NCI-H510A treated with DMSO at 0.1 percent for 48 hours (cell line): ENCODE data around the gene MEI1.
"Not testable (repeated sequence)": the region's sequence is repeated elsewhere in the genome, so short reads cannot be mapped to it uniquely, and the experiment has no call there.

Experiments used
- DNase-seq: peaks from one replicate; lab custom pipeline; 2025; lab: John Stamatoyannopoulos, UW

Gene MEI1

DNA sequence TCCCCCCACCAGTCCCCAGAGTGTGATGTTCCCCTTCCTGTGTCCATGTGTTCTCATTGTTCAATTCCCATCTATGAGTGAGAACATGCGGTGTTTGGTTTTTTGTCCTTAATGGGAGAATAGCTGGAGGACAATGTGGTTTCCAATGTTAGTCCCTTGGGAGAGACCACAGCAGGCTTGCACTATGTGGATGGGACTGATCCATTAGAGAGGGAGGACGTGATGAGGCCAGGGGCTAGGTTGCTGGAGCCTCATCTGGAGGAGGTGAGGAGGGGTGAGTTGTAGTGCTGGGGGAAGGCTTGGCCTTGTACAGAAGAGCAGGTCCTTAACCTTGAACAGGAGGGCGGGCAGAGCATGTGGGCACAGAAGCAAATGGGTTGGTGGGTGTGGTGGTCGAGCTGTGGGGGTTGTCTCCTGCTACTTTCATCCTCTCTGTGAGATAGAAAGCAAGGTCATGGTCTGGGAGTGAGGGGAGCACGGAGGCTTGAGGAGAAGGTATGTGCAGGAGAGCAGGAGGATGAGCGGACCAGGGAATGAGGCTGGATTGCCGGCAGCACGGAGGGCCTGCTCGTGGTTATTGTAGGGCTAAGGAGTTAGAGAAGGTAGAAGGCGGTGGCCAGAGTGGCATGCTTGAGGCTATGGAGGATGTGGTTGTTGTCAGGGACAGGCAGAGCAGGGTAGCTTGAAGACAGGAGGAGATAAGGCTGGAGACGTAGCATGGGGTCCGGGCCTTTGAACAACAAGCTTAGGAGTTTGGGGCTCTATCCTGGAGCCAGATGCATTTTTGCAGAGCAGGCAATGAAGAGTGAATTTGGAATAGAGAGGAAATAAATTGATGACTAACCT is 122.4 kb downstream of the MEI1 start:
- DNase-seq = no peak

DNA sequence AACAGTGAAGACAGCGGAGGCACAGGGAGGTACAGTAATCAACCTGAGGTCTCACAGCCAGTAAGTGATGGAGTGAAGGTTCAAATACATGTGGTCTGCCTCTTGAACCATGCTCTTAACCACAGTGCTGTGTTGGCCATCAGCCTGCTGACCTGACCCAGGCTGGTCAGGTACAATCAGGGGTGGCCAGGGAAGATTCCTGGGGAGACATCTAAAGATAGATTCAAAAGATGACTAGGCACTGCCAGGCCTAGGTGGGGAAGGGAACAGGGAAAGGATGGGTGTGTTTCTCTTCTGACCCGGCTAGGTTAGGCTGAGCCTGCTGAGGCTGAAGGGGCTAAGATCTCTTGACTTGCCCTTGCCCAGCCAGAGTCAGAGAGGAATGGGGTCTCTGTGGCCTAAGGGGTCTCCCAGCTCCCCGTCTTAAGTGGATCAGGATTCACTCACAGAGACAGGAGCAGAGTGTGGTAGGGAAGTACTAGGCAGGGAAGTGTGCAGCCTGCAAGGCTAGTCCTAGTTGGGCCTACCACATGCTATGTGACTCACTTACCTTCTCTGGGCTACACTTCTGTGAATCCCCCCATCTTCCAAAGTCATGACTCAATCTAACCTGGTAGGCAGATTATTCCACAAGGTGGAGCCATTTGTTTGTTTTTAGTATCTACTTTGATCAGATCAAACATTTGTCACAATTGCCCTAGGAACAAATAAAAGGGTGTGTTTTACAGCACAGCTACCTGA is 123.2 kb downstream of the MEI1 start:
- peak; percentile 52 for DNase-seq

DNA sequence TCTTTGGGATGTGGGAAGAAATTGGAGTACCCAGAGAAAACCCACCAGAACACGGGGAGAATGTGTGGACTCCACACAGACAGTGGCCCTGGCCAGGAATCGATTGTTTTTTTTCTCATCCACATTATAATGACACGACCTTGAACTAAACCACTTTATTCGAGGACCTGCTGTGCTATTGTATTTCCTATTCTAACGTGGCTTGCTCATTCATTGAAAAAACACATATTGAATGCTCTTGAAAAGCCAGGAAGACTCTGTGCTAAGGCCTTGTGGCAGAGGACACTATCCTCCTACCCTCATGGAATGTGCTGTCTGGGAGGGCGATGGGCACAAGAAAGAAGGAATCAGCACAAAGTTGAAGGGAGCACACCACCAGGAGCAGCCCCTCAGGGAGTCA is 124.5 kb downstream of the MEI1 start:
- DNase-seq = no peak

DNA sequence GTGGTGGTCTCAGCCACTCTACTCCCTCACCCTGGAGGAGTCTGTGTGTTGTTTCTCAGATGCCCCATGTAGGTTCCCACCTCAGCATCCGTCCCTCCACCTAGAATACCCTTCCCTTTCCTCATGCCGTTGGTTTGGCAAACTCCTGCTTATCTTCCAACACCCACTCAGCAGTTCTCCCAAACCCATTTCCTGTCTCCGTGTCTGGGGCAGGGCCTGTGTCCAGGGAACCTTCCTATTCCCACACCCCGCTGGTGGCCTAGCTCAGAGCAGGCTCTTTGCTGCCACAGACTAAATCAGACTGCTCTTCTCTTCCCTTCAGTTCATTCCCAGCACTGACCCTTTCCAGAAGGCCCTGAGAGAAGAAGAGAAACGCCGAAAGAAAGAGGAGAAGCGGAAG is 126.1 kb downstream of the MEI1 start:
- no peak for DNase-seq

DNA sequence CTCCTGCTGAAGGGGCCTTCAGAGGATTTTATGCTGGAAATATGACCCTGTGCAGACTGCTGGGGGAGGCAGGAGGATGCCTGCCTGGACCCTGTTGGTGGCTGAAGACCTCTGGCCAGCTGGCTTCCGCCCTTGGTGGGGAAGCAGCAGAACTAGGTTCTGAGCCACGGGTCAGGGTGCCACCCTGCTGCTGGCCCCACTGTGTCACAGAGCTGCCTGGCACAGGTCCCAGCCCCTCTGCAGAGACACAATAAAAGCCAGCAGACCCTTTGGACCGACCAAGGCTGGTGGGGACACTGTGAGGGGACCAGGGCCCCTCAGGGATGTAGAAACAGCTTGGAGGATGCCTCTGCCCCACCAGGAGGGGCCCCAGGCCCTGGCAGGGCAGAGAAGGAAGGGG is 126.7 kb downstream of the MEI1 start:
- no peak for DNase-seq

DNA sequence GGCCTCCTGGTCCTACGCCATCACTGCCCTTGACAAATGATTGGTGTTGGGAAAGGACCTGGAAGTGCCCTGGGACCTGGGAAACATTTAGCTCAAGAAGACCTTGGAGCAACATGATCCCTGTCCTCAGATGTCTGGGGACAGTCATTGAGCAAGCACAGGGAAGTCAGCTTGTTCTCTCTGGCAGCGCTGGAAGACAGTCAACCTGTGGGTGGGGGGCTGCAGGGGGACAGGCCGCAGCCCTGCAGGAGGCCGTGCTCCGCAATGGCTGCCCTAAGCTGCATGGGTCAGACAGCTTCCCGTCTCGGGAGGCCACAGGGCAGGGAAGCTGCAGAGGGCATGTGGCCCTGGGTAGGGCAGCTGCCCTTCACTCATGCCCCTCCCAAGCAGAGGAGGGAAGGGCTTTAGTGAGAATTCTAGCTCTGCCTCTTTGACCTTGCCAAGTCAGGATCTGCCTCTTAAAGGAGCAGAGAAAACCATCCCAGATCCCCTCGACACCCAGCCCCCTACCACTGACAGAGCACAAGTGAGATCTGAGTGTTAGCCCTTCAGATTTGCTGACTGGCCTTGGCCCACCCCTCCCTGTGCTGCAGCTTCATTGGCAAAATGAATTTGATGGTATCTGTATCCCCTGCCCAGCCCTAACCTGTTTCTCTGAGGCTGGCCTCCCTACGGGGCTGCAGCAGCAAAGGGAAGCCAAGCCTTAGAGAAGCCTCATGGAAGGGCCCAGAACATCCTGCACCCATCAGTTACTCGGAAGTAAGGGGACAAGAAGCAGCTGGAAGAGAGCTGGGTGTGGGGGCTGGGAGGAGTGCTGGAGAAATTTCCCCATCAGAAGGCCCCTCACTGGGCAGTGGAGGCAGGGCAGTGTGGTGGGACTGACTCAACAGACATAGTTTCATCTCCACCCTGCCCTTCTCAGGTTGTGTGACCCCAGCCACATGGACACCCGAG is 127.4 kb downstream of the MEI1 start:
- no peak for DNase-seq

DNA sequence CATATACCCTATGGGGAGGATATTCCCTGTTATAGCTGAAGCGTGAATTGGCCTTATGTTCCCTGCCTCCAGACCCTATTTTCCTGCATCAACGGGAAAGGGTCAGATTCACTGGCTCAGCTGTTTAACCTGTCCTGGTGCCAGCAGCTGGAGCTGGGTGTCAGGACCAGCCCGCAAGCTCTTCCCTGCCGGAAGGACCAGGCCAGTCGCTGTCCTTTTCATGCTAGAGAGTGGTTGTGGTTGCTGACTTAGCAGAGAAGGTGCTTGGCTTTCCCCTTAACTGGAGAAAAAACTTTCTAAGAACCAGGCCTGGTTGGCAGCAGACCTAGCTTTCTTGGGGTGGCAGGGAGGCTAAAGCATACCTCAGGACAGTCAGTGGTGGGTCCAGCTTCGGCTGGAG is 128.4 kb downstream of the MEI1 start:
- no peak for DNase-seq

DNA sequence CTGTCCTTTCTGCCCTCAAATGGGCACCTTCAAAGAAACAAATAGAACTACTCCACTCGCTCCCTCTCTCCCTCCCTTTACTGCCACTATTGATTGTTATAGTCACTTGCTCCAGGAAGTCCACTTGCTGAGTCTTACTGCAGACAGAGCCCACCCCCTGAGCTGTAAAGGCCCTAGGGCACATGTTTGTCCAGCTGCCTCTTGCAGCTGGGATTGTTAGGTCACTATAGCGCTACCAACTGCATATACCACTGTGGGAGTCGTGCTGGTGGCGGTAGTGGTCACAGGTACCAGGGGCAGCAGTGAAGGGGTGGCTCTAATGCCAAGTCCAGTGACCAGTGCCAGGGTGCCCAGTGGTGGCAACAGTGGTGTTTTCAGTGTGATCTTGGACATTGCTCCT is 129.2 kb downstream of the MEI1 start:
- peak; percentile 41 for DNase-seq

DNA sequence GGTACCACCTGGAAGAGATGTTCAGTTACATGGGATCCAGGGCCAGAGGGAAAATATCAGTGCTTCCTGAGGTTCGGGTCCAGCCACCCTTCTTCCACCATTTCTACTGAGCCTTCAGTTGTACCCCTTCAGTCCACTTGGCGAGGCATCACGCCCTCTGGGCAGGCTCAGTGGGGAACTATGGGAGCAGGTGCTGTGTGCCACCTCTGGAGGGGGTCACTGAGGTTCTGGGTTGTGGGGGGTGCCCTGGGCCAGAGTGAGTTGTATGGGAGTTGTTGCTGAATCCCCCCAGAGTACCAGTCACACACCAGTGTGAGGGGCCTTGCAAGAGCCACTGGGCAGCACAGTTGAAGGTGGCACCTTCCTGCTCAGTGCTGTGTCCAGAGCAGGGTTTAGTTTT is 130.9 kb downstream of the MEI1 start:
- no peak for DNase-seq

DNA sequence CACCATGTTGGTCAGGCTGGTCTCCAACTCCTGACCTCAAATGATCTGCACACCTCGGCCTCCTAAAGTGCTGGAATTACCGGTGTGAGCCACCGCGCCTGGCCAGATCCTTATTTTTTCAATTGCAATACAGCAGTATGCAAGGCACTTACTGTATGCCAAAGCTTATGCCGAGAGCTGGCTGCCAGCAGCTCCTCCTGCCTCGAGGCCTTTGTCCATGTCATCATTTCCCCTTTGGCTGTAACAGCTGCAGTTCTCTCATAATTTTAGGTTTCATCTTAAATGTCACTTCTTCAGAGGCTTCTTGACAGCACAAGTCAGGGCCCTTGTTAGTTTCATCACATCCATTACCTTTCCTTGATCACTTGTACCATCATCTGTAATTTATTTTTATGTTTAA is 132.1 kb downstream of the MEI1 start:
- no peak for DNase-seq

DNA sequence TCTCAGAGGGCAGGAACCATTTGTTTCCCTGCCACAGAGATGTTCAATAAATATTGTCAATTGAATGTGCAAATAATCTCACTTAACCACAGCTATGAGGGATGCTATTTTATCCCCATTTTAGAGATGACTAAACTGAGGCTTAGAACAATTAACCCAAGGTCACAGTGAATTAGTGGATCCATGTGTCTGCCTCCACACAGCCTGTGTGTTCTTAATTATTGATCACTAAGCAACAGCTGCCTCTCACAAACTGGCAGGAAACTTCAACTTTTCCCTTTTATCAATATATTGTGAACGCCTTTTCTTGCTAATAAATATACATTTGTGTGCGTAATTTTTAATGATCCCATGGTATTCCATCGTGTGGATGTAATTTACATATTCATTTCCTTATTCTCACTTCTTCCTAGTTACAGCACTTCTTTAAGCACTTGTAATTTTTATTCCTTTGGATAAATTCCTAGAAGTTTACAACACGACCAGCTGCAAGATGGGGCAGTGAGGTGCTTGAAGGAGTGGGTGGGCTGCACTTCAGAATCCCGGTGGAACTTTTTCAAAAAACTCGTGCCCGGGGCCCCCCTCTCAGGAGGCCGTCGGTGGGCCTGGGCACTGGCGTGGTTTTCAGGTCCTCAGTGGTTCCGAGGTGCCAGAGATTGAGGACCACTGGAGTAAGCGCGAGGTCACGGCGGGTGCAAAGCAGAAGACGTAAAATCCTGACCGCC is 132.7 kb downstream of the MEI1 start:
- no peak for DNase-seq

DNA sequence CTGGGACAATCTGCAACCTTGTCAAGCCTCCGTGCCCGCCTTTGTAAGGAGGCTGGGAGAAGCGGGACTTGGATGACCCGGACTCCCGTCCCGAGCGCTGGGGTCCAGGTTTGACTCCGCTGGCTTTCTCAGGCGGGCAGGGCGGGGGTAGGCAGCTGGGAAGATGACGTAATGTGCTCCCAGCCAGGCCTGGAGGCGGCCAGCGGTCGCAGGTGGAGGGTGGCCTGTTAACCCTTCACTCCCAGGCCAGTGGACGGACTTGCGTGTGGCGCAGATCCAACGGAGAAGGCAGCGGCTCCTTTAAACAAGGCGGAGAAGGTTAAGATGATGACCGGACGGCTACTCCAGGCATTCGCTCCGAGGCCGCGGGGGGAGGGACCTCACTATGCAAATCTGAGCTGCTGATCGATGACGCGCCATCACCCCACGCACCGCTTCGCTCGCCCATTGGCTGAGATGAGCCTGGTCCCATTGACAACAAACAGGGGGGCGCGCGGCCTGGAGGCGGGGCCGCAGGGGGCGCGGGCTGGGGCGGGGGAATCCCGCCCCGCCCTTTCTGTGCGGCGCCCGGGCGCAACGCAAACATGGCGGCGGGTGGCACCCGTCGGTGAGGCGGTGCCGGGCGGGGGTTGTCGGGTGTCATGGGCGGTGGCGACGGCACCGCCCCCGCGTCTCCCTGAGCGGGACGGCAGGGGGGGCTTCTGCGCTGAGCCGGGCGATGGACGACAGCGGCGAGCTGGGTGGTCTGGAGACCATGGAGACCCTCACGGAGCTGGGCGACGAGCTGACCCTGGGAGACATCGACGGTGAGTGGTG is 133.5 kb downstream of the MEI1 start, which contains the start of gene SREBF2:
SREBF2 (plus strand) TSS at position 553 of the 816 bp plus-strand sequence; CDS start at position 719, 166 bp downstream.
- DNase-seq = peak; percentile 96

DNA sequence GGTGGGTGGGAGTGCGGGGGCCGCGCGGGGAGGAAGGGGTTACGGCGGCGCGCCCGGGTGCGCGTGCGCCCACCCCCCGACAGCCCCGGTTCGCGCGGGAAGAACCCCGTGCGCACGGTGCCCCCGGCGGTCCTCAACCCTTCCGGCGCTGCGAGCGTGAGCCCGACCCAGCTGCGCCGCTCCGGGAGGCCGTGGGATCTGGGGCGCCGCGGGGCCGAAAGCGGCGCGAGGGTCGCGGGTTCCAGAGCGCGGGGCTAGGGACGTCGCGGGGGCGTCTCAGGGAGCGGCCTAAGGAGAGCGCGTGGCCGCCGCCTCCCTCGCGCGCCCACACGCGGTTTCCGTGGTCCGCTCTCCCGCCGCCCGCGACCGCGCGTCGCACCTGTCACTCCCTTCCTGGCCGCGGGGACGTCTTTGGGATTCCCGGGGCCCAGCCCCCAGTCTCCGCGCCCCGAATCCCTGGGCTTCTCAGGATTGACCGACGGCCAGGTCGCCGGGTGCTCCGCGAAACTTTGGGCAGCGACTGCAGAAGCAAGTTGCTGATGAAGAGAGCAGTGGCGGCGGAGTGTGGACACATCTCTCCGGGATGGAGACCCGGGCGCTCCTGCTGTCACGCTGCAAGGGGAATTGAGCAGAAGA is 134.2 kb downstream of the MEI1 start:
- DNase-seq = no peak

DNA sequence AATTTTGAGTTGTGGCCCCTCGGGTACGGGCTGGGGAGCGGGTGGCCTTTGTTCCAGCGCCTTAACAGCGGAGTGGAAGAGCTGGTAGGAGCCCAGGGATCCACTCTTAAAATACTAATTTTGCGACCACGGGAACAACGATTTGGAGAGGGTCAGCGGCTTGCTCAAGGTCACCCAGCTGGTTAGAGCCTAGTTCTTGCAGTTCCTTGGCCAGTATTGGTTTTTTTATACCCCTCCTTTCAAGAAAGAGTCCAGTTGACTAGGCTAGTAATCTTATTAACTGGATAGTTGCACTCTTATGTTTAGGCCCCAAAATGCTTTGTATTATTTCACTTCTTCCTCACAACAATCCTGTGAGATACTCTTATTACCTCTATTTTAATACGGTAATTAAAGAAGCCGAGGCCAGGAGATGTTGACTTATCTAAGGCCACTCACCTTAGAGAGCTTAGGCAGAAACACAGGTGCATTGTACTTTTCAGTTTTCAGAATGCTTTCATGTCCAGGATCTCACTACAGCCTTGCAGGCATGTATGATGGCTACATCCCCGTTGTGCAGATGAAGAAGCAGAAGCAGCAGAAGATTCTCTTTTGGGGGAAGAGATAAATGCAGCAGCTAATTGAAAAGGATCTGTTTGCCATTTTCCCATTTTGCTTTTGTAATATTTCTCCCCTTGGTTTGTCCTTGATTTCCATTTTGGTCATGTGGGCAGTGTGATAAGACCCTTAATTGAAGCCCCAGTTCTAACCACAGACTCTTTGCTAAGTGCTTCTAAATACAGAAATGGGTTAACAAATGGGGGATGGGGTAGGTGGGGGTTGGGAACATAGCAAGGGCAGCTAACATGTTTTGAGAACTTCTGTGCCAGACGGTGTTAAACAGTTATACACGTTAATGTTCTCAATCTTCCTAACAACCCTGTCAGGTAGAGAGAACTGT is 135.0 kb downstream of the MEI1 start:
- DNase-seq = no peak

DNA sequence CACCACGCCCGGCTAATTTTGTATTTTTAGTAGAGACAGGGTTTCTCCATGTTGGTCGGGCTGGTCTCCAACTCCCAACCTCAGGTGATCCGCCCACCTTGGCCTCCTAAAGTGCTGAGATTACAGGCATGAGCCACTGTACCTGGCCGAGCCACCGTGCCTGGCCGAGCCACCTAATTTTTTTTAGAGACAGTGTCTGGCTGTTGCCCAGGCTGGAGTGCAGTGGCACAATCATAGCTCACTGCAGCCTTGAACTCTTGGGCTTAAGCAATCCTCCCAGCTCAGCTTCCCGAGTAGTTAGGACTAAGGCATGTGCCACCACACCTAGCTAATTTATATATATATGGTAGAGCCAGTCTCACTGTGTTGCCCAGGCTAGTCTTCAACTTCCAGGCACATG is 136.2 kb downstream of the MEI1 start:
- DNase-seq = not testable (repeated sequence)

DNA sequence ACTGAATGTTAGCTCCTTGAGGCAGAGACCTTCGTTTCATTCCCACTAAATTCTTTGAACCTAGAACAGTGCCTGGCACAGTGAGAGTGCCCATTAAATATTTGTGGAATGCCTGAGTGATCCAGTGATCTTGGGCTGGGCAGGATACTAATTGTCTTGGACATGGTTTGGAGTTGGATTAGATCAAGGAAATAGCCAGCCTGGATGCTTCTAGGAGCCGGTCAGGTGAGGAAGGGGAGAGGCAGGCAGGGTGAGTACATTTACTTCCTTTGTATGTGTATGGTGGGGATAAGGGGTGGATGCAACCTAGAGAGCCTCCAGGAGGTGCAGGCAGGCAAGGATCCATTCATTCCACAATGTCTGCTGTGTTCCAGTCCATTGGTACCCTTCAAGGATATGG is 137.2 kb downstream of the MEI1 start:
- DNase-seq = no peak

DNA sequence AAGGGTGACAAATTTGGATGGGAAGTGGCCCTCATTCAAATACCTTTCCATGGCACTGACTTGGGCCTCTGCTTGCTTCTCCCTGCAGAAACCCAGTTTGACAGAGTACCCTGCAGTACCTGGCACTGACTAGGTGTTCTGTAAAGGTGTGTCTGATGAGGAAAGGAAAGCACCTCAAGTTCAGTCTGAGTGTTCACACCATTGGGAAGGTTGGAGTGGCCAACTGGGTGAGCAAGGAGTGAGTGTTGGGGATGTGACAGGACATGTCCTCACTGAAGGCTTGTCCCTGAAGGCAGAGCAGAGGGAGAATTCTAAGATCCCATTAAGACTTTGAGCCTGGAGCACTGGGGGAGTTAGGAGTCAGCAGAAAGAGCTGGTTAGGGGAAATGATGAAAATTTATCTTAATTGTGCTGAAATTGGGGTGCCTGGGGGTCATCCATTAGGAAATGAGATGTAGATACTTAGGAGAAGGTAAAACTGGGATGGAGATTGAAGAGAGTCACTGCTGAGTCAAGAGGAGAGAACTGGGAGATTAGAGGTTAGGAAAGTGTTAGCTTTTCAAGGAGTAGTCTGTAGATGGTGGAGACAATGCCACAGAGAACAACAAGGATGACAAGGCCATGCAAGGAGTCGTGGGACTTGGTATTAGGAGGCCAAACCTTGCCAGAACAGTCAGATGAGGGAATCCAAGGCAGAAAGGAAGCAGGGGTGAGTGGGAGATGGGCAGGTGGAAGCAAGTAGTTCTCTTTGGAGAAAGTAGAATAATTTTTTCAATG is 139.7 kb downstream of the MEI1 start:
- no peak for DNase-seq

DNA sequence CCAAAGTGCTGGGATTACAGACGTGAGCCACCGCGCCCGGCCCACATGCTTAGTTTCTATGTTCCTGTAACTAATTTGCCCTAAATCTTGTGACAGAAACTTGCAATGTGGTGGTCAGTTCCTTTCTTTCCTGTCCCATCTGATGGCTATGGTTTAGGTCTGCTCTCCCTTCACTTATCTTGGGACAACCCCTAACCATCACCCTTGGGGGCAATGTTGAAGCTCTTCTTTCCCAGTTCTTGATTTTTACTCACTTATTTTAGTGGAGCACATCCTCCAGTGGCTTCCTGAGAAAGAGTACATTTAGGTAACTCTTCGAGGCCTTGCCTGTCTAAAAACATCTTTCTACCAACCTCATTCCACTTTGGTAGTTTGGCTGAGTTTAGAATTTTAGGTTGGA is 140.9 kb downstream of the MEI1 start:
- no peak for DNase-seq
